Measurements from ENCODE around the gene TSHZ2. TPM values are rescaled to one million over a fixed set of nuclear protein-coding genes. Genes with fewer than 3 reads are reported as not detected.

Gene TSHZ2
- total RNA-seq, 1 experiment from 2014 or later, result 0.07 TPM

GRCh38 chr20:53078761-53079160 lies 106.6 kb downstream of the TSHZ2 start:
- Mint-ChIP-seq H3K27ac (no peak overlapping the region), H3K4me3 (no peak overlapping the region), H3K4me1 (peaks cover 13 to 17% of the 10 kb centered on the region in 2 experiments), H3K9me3 (no peaks in the 10 kb centered on the region), H3K36me3 (ENCODE audit: insufficient read depth in 1 of 3, low read depth in 3 of 3) (no peaks in the 10 kb centered on the region), H3K27me3 (ENCODE audit: low read depth) (no peaks in the 10 kb centered on the region; the same call in 1 of the 2 replicates)
- Histone ChIP-seq H4K8ac (replicated peaks; ENCODE audit: insufficient read length, low read depth, low read length) (no peak overlapping the region), H2BK12ac (ENCODE audit: insufficient read length, low read depth, low read length) (no peak overlapping the region), H3K27ac (ENCODE audit: insufficient read length, low read depth, low read length) (no peak overlapping the region), H2BK20ac (ENCODE audit: low read depth, low read length, poor library complexity, severe bottlenecking) (no peak overlapping the region), H3K14ac (ENCODE audit: insufficient read depth, low read length) (no peak overlapping the region), H3K56ac (ENCODE audit: insufficient read length, low read depth, low read length) (no peak overlapping the region), H4K5ac (ENCODE audit: insufficient read length, low read depth, low read length) (no peak overlapping the region), H3K23ac (ENCODE audit: insufficient read length, low read depth, low read length) (no peak overlapping the region), H4K20me1 (ENCODE audit: control insufficient read depth, insufficient read depth, insufficient read length) (no peaks in the 10 kb centered on the region), H2BK15ac (ENCODE audit: low read depth, low read length) (no peak overlapping the region), H2AFZ (ENCODE audit: low read length) (no peak overlapping the region), H2BK5ac (ENCODE audit: insufficient read length, low read length) (no peak overlapping the region), H3K9me3 (ENCODE audit: control insufficient read depth, low read depth, low read length) (no peaks in the 10 kb centered on the region), H3K18ac (ENCODE audit: insufficient read length, low read depth, low read length) (no peak overlapping the region), H3K4me2 (ENCODE audit: insufficient read depth, insufficient read length, low read length) (no peak overlapping the region), H3K79me1 (ENCODE audit: insufficient read depth, low read depth, low read length, poor library complexity, severe bottlenecking) (no peaks in the 10 kb centered on the region), H3K27me3 (ENCODE audit: insufficient read depth, low read length) (no peaks in the 10 kb centered on the region), H2AK5ac (ENCODE audit: insufficient read length, low read length) (no peak overlapping the region), H3K79me2 (ENCODE audit: insufficient read depth, low read length) (no peaks in the 10 kb centered on the region), H2BK120ac (ENCODE audit: low read depth, low read length, poor library complexity, severe bottlenecking) (no peak overlapping the region), H3K4ac (ENCODE audit: low read depth, low read length) (no peak overlapping the region), H3K23me2 (ENCODE audit: insufficient read length, low read depth, low read length, poor library complexity, severe bottlenecking) (no peaks in the 10 kb centered on the region), H3K9ac (ENCODE audit: extremely low read depth, insufficient read length, low read length) (no peak overlapping the region), H3T11ph (ENCODE audit: low read length) (no peak overlapping the region), H3K4me1 (ENCODE audit: insufficient read depth, low read length) (peaks cover 4% of the 10 kb centered on the region; the same call in 1 of the 2 replicates), H4K91ac (ENCODE audit: insufficient read length, low read depth, low read length) (no peak overlapping the region)
- no peak for DNase-seq
- WGBS (ENCODE audit: extremely low coverage, insufficient read length, low lambda C conversion rate), result 100% methylated on average over 2 of the region's 4 CpGs
- no peak for TF ChIP-seq CTCF (conservative IDR thresholded peaks at IDR 0.05)

All from H9 (cell line).